WTC11 (cell line): ENCODE results near the gene TJP3. TPM values are rescaled to one million over a fixed set of nuclear protein-coding genes. Genes with fewer than 3 reads are reported as not detected.
"Not testable (repeated sequence)": the region's sequence is repeated elsewhere in the genome, so short reads cannot be mapped to it uniquely, and the experiment has no call there.

Source experiments
- ATAC-seq: fragments of 200-7000 bp; cut with Tn5 transposase; 2 replicates; pipeline ENCODE4 v1.10.0; 2021; ENCODE audit warnings: mild to moderate bottlenecking, moderate library complexity
- CTCF ChIA-PET: fragments of 300-600 bp; sonication (Branson Sonifier 250); formaldehyde crosslinking; loops from one replicate; lab custom pipeline; 2021; ENCODE audit warnings: antibody characterized with exemption; lab: Charles Lee
- POLR2A ChIA-PET: fragments of 350-600 bp; sonication (Branson Sonifier 250); formaldehyde crosslinking; loops from one replicate; lab custom pipeline; 2021; ENCODE audit warnings: antibody characterized with exemption; lab: Charles Lee
- DNase-seq: peaks from one replicate; pipeline ENCODE4 v3.0.0; 2021; ENCODE audit warnings: low spot score
- H3K27ac Mint-ChIP-seq: 2 replicates; pipeline ENCODE4 v1.8.0; 2021; ENCODE audit warnings: mixed read lengths
- H3K27me3 Mint-ChIP-seq: 2 replicates; pipeline ENCODE4 v1.8.0; 2021; ENCODE audit warnings: low read depth, mild to moderate bottlenecking, moderate library complexity, mixed read lengths
- H3K36me3 Mint-ChIP-seq: 2 replicates; pipeline ENCODE4 v1.8.0; 2021; ENCODE audit warnings: mixed read lengths
- H3K4me1 Mint-ChIP-seq: 2 replicates; pipeline ENCODE4 v1.8.0; 2022; ENCODE audit warnings: mixed read lengths
- H3K4me3 Mint-ChIP-seq: 2 replicates; pipeline ENCODE4 v1.8.0; 2021; ENCODE audit warnings: mild to moderate bottlenecking, moderate library complexity, mixed read lengths
- H3K9me3 Mint-ChIP-seq: 2 replicates; pipeline ENCODE4 v1.8.0; 2021; ENCODE audit warnings: mixed read lengths
- ATF1 ChIP-seq: sonication (generic); formaldehyde crosslinking; IDR thresholded peaks from 2 replicates; pipeline ENCODE4 v1.8.1; 2023; ENCODE audit warnings: mild to moderate bottlenecking, moderate library complexity, missing genetic modification reagents
- MXD4 ChIP-seq: fragments of 250-450 bp; sonication (Bioruptor Pico); IDR thresholded peaks from 2 replicates; pipeline ENCODE4 v1.8.0; 2021; ENCODE audit warnings: mild to moderate bottlenecking, moderate library complexity, borderline replicate concordance
- NFATC4 ChIP-seq: fragments of 250-450 bp; sonication (Bioruptor Pico); IDR thresholded peaks from 2 replicates; pipeline ENCODE4 v1.9.0; 2021; ENCODE audit warnings: mild to moderate bottlenecking
- NFYB ChIP-seq: sonication (generic); formaldehyde crosslinking; conservative IDR thresholded peaks from 2 replicates; pipeline ENCODE4 v1.8.0; 2022; ENCODE audit warnings: low read depth, missing genetic modification reagents
- SMAD4 ChIP-seq: sonication (generic); formaldehyde crosslinking; IDR thresholded peaks from 2 replicates; pipeline ENCODE4 v1.8.0; 2022; ENCODE audit warnings: mild to moderate bottlenecking, missing genetic modification reagents
- TCF7 ChIP-seq: sonication (generic); formaldehyde crosslinking; IDR thresholded peaks from 2 replicates; pipeline ENCODE4 v1.8.0; 2022; ENCODE audit warnings: mild to moderate bottlenecking, low read depth, missing genetic modification reagents, moderate library complexity
- ZNF232 ChIP-seq: sonication (generic); formaldehyde crosslinking; IDR thresholded peaks from 2 replicates; pipeline ENCODE4 v1.8.0; 2022; ENCODE audit warnings: mild to moderate bottlenecking, missing genetic modification reagents
- ZNF317 ChIP-seq: sonication (generic); formaldehyde crosslinking; IDR thresholded peaks from 2 replicates; pipeline ENCODE4 v1.8.1; 2023; ENCODE audit warnings: low read depth, mild to moderate bottlenecking, moderate library complexity, missing genetic modification reagents, borderline replicate concordance
- ZNF423 ChIP-seq: fragments of 250-450 bp; sonication (Bioruptor Pico); IDR thresholded peaks from 2 replicates; pipeline ENCODE4 v2.1.2; 2022; ENCODE audit warnings: mild to moderate bottlenecking, moderate library complexity
- total RNA-seq: library from RNA; stranded (reverse); gene quantifications from 3 replicates; pipeline ENCODE4 v1.2.3, GENCODE V29; 2021
- TF ChIP-seq, protein P1 (sequence below): sonication (generic); formaldehyde crosslinking; IDR thresholded peaks from 2 replicates; pipeline ENCODE4 v1.8.0; 2023; ENCODE audit warnings: missing genetic modification reagents
- TF ChIP-seq, protein P2 (sequence below): fragments of 250-450 bp; sonication (Bioruptor Pico); IDR thresholded peaks from 2 replicates; pipeline ENCODE4 v1.9.0; 2021; ENCODE audit warnings: mild to moderate bottlenecking
- TF ChIP-seq, protein P3 (sequence below): sonication (generic); formaldehyde crosslinking; IDR thresholded peaks from 2 replicates; pipeline ENCODE4 v1.8.1; 2023; ENCODE audit warnings: mild to moderate bottlenecking, missing genetic modification reagents, moderate library complexity
- TF ChIP-seq, protein P4 (sequence below): fragments of 200-600 bp; IDR thresholded peaks from 2 replicates; pipeline ENCODE4 v1.8.0; 2022; ENCODE audit warnings: antibody characterized with exemption
- TF ChIP-seq, protein P5 (sequence below): sonication (generic); formaldehyde crosslinking; IDR thresholded peaks from 2 replicates; pipeline ENCODE4 v1.8.1; 2023; ENCODE audit warnings: mild to moderate bottlenecking, missing genetic modification reagents
- TF ChIP-seq, protein P6 (sequence below): sonication (generic); formaldehyde crosslinking; IDR thresholded peaks from 2 replicates; pipeline ENCODE4 v1.8.1; 2023; ENCODE audit warnings: mild to moderate bottlenecking, missing genetic modification reagents

TJP3 gene
- total RNA-seq, 1 experiment from 2014 or later, result 36.2 TPM

DNA sequence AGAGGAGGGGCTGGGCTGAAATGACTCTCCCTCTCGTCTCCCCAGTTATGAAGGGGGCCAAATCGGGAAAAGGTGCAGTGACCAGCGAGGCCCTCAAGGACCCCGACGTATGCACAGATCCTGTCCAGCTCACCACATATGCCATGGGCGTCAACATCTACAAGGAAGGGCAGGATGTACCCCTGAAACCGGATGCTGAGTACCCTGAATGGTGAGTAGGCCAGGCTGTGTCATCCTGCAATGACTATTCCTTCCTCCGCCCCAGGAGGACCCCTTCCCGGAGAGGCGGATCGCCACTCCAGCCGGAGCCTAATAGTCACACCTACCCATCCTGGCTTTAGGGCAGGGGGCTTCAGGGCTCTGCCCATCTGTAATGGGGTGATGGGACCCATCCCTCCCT, 56.9 kb downstream of the TJP3 start:
- Mint-ChIP-seq H3K9me3 (no peaks in the 10 kb centered on the region), H3K36me3 (peaks cover 5% of the 10 kb centered on the region), H3K4me3 (no peak overlapping the region), H3K27ac (no peak overlapping the region), H3K27me3 (peaks cover 3% of the 10 kb centered on the region; the same call in 1 of the 2 replicates), H3K4me1 (peaks cover 8% of the 10 kb centered on the region)
- ChIA-PET POLR2A (no interaction called here), CTCF (no interaction called here)
- ATAC-seq, result no peak
- TF ChIP-seq ZNF423 (CRISPR knock-in tag), result no peak
- TF ChIP-seq, protein P1, sequence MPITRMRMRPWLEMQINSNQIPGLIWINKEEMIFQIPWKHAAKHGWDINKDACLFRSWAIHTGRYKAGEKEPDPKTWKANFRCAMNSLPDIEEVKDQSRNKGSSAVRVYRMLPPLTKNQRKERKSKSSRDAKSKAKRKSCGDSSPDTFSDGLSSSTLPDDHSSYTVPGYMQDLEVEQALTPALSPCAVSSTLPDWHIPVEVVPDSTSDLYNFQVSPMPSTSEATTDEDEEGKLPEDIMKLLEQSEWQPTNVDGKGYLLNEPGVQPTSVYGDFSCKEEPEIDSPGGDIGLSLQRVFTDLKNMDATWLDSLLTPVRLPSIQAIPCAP, result no peak
- no peak for TF ChIP-seq NFATC4 (CRISPR knock-in tag)
- no peak for TF ChIP-seq ZNF232
- TF ChIP-seq, protein P2, sequence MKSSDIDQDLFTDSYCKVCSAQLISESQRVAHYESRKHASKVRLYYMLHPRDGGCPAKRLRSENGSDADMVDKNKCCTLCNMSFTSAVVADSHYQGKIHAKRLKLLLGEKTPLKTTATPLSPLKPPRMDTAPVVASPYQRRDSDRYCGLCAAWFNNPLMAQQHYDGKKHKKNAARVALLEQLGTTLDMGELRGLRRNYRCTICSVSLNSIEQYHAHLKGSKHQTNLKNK (CRISPR knock-in tag), result no peak
- TF ChIP-seq, protein P3, sequence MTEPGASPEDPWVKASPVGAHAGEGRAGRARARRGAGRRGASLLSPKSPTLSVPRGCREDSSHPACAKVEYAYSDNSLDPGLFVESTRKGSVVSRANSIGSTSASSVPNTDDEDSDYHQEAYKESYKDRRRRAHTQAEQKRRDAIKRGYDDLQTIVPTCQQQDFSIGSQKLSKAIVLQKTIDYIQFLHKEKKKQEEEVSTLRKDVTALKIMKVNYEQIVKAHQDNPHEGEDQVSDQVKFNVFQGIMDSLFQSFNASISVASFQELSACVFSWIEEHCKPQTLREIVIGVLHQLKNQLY (CRISPR knock-in tag), result no peak
- no peak for TF ChIP-seq NFYB (CRISPR knock-in tag)
- TF ChIP-seq, protein P4, sequence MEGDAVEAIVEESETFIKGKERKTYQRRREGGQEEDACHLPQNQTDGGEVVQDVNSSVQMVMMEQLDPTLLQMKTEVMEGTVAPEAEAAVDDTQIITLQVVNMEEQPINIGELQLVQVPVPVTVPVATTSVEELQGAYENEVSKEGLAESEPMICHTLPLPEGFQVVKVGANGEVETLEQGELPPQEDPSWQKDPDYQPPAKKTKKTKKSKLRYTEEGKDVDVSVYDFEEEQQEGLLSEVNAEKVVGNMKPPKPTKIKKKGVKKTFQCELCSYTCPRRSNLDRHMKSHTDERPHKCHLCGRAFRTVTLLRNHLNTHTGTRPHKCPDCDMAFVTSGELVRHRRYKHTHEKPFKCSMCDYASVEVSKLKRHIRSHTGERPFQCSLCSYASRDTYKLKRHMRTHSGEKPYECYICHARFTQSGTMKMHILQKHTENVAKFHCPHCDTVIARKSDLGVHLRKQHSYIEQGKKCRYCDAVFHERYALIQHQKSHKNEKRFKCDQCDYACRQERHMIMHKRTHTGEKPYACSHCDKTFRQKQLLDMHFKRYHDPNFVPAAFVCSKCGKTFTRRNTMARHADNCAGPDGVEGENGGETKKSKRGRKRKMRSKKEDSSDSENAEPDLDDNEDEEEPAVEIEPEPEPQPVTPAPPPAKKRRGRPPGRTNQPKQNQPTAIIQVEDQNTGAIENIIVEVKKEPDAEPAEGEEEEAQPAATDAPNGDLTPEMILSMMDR, result no peak
- DNase-seq, result no peak

DNA sequence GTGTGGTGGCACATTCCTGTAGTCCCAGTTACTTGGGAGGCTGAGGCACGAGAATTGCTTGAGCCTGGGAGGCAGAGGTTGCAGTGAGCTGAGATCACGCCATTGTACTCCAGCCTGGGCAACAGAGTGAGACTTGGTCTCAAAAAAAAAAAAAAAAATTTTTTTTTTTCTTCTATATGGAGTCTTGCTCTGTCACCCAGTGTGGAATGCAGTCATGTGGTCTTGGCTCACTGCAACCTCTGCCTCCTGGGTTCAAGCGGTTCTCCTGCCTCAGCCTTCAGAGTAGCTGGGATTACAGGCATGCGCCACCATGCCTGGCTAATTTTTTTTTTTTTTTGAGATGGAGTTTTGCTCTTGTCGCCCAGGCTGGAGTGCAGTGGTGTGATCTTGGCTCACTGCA, 57.6 kb downstream of the TJP3 start:
- H3K36me3 Mint-ChIP-seq, H3K27ac Mint-ChIP-seq, CTCF ChIA-PET, H3K4me3 Mint-ChIP-seq, H3K9me3 Mint-ChIP-seq, ATAC-seq, H3K4me1 Mint-ChIP-seq, H3K27me3 Mint-ChIP-seq, POLR2A ChIA-PET, DNase-seq: not testable (repeated sequence)

DNA sequence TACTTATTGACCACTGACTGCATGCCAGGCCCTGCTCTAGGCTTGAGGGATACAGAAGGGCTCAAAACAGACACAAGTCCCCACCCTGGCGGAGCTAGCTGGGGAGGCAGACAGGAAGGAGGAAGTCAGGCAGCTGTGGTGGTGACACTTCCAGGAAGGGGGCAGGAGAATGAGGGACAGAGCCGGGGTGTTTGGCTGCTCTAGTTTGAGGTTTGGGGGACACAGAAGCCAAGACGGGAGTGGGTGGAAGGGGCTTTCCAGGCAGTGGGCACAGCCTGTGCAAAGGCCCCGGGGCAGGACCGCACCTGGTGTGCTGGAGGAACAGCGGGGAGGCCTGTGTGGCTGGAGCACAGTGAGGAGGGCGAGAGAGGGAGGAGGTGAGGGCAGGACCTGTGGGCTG, 58.3 kb downstream of the TJP3 start:
- Mint-ChIP-seq H3K4me1 (peaks cover 10% of the 10 kb centered on the region), H3K9me3 (no peaks in the 10 kb centered on the region), H3K27me3 (peaks cover 3% of the 10 kb centered on the region; the same call in 1 of the 2 replicates), H3K4me3 (no peak overlapping the region), H3K36me3 (peaks cover 5% of the 10 kb centered on the region), H3K27ac (no peak overlapping the region)
- TF ChIP-seq ATF1 (CRISPR knock-in tag) (no peak), MXD4 (no peak), ZNF317 (CRISPR knock-in tag) (no peak), SMAD4 (CRISPR knock-in tag) (no peak), TCF7 (CRISPR knock-in tag) (no peak)
- TF ChIP-seq, protein P5, sequence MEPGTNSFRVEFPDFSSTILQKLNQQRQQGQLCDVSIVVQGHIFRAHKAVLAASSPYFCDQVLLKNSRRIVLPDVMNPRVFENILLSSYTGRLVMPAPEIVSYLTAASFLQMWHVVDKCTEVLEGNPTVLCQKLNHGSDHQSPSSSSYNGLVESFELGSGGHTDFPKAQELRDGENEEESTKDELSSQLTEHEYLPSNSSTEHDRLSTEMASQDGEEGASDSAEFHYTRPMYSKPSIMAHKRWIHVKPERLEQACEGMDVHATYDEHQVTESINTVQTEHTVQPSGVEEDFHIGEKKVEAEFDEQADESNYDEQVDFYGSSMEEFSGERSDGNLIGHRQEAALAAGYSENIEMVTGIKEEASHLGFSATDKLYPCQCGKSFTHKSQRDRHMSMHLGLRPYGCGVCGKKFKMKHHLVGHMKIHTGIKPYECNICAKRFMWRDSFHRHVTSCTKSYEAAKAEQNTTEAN (CRISPR knock-in tag), result no peak
- TF ChIP-seq, protein P6, sequence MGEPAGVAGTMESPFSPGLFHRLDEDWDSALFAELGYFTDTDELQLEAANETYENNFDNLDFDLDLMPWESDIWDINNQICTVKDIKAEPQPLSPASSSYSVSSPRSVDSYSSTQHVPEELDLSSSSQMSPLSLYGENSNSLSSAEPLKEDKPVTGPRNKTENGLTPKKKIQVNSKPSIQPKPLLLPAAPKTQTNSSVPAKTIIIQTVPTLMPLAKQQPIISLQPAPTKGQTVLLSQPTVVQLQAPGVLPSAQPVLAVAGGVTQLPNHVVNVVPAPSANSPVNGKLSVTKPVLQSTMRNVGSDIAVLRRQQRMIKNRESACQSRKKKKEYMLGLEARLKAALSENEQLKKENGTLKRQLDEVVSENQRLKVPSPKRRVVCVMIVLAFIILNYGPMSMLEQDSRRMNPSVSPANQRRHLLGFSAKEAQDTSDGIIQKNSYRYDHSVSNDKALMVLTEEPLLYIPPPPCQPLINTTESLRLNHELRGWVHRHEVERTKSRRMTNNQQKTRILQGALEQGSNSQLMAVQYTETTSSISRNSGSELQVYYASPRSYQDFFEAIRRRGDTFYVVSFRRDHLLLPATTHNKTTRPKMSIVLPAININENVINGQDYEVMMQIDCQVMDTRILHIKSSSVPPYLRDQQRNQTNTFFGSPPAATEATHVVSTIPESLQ (CRISPR knock-in tag), result no peak
- ATAC-seq (no peak), DNase-seq (no peak)
- ChIA-PET POLR2A (no interaction called here), CTCF (no interaction called here)
